ENCODE results near the gene ZNF521.

DNA sequence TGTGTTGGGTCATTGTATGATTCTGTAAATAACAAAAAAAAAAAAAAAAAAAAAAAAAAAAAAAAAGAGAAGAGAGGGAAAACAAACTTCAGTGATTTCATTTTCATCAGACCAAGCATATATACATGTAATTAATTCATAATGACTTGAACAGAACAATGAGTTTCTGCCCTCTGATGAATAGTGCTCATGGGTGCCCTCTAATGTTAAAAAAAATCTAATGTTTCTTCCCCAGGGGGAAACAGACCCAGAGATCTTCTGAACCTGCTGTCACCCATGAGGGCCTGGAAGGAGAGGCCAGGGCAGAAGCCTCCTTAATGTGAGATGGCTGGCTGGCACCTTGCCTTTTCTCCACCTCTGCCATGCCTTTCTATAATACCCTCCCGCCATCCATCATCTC is 289.2 kb downstream of the ZNF521 start:
- TF ChIP-seq, protein P1, sequence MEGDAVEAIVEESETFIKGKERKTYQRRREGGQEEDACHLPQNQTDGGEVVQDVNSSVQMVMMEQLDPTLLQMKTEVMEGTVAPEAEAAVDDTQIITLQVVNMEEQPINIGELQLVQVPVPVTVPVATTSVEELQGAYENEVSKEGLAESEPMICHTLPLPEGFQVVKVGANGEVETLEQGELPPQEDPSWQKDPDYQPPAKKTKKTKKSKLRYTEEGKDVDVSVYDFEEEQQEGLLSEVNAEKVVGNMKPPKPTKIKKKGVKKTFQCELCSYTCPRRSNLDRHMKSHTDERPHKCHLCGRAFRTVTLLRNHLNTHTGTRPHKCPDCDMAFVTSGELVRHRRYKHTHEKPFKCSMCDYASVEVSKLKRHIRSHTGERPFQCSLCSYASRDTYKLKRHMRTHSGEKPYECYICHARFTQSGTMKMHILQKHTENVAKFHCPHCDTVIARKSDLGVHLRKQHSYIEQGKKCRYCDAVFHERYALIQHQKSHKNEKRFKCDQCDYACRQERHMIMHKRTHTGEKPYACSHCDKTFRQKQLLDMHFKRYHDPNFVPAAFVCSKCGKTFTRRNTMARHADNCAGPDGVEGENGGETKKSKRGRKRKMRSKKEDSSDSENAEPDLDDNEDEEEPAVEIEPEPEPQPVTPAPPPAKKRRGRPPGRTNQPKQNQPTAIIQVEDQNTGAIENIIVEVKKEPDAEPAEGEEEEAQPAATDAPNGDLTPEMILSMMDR (conservative IDR thresholded peaks at IDR 0.05; ENCODE audit: low read length) = peak; percentile 62
- no peak for TF ChIP-seq EZH2phosphoT487 (IDR thresholded peaks at IDR 0.05; ENCODE audit: borderline replicate concordance, low read depth, low read length)

Data from OCI-LY7 (cell line).